GM19372 (cell line): ENCODE measurements around the gene BICDL2.

Source experiments
- ATAC-seq: cut with Tn5 transposase; IDR thresholded peaks from one replicate; pipeline ENCODE4 v1.9.1; 2021; ENCODE audit warnings: mild to moderate bottlenecking, low read depth, moderate library complexity; ENCODE audit not compliant: unreplicated experiment

The BICDL2 gene

GRCh38 chr16:3026003-3026378, 10.8 kb downstream of the BICDL2 start:
- ATAC-seq, result no peak

- ATAC-seq, result no peak
These were observed 11.4 kb downstream of the BICDL2 start for GRCh38 chr16:3025032-3026002.

DNA sequence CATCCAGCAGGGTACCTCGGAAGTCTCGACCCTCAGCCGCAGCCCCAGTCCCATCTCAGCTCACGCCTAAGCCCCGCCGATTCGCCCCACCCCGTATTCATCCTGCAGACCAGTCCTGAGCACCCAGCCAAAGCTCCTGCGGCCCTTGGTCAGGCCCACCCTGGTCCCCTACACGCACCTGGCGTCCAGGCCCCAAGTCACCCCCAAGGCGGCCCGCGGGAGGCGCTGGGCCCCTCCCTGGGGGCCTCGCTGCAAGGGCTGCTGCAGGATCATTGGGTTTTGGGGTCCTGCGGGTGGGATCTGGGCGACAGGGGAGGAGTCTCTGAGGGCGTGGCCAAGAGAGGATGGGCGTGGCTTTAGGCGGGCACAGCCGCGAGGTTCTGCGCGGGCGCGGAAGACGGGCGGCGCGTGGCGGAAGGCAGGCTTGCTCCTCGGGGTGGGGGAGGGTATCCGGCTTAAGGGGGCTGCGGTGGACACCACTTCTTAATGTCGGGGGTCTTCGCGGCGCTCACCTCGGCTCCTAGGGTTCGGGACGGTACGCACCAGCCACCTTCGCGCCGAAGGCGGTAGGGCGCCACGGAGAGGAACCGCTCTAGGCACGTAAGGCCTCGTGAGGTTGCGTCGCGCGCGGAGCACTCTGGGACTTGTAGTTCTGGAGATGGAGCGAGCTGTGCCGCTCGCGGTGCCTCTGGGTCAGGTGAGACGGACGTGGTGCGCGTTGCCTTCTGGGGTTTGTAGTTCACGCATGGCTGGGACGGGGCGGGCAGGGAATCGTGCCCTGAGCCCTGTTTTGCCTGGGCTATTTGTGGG, 12.9 kb downstream of the BICDL2 start, which contains the start of the genes HCFC1R1 and THOC6:
Gene HCFC1R1, minus strand, starts transcription at position 274 of the 810 bp plus-strand sequence. Its CDS starts 1 bp downstream, at position 273.
Gene THOC6, plus strand, starts transcription at position 367 of the 810 bp plus-strand sequence. Its CDS starts 292 bp downstream, at position 659.
- ATAC-seq, result peak; percentile 66

DNA sequence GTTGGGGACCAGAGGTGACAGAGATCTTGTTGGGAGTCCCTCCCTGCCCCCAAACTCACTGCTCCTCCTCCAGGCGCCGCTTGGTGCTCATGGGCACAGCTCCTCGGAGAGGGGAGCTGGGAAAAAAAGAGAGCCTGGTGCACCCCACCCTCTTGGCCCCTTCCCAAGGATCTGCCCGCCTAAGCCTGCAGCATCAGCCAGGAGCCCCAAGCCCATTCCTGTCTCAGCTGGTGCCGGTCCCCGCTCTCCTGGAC, 13.4 kb downstream of the BICDL2 start:
- ATAC-seq, result no peak

DNA sequence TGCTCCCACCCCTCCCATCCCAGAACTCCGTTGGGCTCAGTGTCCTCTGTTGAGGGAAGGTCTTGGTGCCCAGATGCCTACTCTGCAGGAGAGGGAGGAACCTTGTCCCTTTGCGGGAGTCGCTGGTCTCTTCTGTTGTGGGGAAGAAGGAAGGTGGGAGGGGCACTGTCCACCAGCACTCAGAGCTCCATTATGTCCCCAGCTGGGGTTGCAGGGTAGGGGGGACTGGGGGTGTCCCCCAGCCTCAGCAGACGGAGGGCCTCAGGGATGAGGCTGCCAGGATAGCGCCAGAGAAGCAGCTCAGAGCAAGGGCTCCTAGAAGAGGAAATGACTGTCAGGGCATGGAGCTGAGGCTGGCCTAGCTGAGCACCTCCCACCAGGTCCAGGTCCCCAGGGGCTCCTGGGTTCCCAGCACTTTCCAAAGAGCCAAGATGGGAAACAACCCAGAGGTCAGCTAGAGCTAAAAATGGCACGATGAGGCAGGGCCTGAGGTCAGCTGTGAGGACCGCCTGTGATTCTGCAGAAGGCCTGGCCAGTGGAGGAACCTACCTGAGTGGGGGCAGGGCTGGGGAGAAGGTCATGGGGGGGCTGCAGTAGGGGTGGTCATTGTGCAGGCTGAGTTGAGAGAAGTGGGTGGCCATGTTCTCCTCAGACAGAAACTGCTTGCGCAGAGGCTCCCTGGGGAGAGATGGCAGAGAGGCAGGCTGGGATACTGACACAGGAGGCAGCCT, 13.9 kb downstream of the BICDL2 start:
- no peak for ATAC-seq

DNA sequence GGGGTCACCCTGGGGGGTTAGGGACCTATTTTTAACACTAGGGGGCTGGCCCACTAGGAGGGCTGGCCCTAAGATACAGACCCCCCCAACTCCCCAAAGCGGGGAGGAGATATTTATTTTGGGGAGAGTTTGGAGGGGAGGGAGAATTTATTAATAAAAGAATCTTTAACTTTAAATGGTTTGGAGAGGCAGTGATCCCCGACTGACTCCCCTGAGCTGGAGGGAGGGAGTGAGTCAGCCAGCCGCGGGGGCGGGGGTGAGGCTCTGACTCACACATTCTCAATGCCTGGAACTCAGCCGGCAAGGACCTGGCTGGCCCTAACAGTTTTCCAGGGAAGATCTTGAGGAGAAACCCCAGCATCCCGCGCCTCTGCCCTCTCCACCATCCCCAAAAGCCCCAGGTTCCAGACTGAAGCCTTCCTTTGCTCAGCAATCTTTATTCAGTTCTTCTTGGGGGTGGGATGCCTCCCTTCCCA, 14.5 kb downstream of the BICDL2 start:
- ATAC-seq, result no peak

- no peak for ATAC-seq
These were observed 15.1 kb downstream of the BICDL2 start for GRCh38 chr16:3021449-3022207.

- ATAC-seq, result no peak
These were observed 15.9 kb downstream of the BICDL2 start for GRCh38 chr16:3020604-3021448.

DNA sequence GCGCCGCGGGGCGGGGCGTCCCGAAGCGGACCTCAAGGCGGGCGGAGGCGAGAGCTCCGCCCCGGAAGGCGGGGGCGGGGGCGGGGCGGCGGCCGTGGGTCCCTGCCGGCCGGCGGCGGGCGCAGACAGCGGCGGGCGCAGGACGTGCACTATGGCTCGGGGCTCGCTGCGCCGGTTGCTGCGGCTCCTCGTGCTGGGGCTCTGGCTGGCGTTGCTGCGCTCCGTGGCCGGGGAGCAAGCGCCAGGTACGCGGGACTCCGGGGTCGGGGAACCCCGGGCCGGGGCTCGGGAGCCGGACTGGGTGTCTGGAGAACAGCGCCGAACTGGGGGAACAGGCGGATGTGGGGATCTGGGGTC, 16.5 kb downstream of the BICDL2 start, which contains the start of gene TNFRSF12A:
Gene TNFRSF12A, plus strand, starts transcription at position 122 of the 357 bp plus-strand sequence. Its CDS starts 30 bp downstream, at position 152.
- no peak for ATAC-seq

GRCh38 chr16:3019594-3020246, 17.0 kb downstream of the BICDL2 start:
- no peak for ATAC-seq

DNA sequence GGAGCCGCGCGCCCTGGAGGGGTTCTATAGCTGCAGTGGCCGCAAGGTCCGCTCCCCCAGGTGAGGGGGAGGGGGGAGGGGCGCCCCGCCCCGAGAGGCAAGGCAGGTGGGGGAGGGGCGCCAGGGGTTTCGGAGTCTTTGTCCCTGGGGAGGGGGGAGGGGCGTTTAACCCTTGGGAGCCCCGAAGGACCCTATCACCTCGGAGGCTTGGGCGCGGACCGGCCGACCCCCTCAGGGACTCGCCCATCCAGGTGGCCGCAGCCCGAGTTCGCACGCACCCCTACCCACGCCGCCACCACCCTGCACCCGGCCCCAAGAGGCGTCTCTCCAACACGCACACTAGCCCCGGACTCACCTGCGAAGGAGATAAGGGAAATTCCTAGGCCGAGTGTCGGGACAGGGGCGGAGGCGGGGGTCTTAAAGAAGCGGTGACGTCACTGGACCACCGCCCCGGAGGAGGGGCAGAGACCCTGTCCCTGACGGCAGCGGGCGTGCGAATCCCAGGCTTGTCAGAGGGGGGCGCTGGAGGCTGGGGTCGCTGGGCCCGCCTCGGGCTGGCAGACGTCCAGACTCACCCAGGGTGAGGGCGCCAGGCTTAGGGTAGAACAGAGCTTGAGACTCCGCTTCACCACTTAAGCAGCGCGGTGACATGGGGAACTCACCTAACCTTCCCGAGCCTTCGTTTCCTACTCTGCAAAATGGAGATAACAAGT, 18.8 kb downstream of the BICDL2 start, which contains the start of gene CLDN6:
Gene CLDN6, minus strand, starts transcription at position 390 of the 713 bp plus-strand sequence. CDS start 2,162 bp downstream, outside the sequence.
- ATAC-seq, result no peak

DNA sequence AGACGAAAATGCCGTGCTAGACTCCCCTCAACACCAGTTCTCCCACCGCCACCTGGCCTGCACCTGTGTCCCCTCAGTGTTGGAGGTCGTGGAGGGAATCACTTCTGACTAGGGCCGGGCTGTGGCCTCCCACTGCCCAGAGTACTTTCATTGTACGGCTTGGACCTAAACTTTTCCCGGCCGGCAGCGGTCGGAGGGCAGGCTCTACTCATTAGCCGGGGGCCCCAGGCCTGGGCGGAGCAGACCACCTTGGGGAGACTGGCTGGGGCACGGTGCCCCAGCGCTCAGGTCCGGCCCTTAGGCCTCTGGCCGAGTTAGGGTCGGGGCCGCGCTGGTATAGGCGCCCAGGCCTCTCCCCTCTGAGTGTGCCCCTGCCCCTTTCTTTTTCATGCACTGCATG, 19.4 kb downstream of the BICDL2 start:
- ATAC-seq, result no peak

- ATAC-seq, result no peak
These were observed 20.8 kb downstream of the BICDL2 start for GRCh38 chr16:3015865-3016521.

DNA sequence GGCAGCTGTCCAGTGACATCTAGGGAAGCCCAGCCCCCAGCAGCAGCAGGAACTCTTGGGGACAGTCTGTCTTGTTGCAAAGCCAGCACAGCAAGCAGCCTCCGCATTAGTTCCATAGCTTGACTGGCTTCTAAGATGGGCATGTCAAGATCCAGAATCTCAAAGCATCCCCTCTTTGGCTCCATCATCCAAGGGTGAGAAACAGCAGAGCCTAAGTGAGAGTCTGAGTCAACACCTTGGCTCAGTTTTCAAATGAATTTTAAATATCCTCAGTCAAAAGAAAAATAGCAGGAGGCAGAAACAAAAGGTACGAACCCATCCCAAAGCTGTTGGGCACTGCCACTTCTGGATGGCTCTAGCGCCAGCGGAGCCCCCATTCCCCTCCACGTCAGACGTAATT, 21.8 kb downstream of the BICDL2 start:
- ATAC-seq, result no peak

GRCh38 chr16:3013998-3014690, 22.6 kb downstream of the BICDL2 start:
- ATAC-seq, result no peak

GRCh38 chr16:3013491-3013951, 23.2 kb downstream of the BICDL2 start:
- no peak for ATAC-seq
